Activated CD4-positive, alpha-beta T cell treated with anti-CD3 and anti-CD28 coated beads, Interleukin-2, Interleukin-6, amounts not matched to agents 100 ng/mL and 50 ng/mL, durations not matched to agents 16 hours and 8 hours (primary cell): ENCODE measurements around the gene APOL3.
"Not testable (repeated sequence)": the region's sequence is repeated elsewhere in the genome, so short reads cannot be mapped to it uniquely, and the experiment has no call there.

ENCODE experiments used
- DNase-seq: peaks from one replicate; pipeline ENCODE4 v3.0.0-alpha.2; 2020

Gene APOL3

DNA sequence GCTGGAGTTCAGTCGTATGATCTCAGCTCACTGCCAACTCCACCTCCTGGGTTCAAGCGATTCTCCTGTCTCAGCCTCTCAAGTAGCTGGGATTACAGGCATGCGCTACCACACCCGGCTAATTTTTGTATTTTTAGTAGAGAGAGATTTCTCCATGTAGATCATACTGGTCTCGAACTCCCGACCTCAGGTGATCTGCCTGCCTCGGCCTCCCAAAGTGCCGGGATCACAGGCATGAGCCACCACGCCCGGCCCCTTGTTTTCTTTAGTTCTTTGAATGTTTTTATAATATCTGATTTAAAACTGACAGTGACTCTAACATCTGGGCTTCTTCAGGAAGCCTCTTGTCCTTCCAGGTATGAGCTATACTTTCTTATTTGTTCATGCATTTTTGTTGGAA is 61.0 kb downstream of the APOL3 start:
- not testable (repeated sequence) for DNase-seq

DNA sequence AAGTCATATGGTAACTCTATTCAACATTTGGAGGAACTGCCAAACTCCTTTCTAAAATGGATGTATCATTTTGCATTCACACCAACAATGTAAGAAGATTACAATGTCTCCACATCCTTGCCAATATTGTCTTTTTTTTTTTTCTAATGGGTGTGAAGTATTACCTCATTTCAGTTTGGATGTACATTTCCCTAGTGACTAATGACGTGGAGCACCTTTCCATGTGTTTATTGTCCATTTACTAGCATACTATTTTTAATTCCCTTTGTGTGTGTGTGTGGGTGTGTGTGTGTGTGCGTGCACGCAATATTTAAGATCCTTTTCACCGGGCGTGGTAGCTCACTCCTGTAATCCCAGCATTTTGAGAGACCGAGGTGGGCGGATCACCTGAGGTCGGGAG is 62.7 kb downstream of the APOL3 start:
- no peak for DNase-seq

DNA sequence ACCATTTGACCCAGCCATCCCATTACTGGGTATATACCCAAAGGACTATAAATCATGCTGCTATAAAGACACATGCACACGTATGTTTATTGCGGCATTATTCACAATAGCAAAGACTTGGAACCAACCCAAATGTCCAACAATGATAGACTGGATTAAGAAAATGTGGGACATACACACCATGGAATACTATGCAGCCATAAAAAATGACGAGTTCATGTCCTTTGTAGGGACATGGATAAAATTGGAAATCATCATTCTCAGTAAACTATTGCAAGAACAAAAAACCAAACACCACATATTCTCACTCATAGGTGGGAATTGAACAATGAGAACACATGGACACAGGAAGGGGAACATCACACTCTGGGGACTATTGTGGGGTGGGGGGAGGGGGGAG is 69.8 kb downstream of the APOL3 start:
- DNase-seq = not testable (repeated sequence)
